ENCODE measurements around the gene FMNL3. TPM values are rescaled to one million over a fixed set of nuclear protein-coding genes. Genes with fewer than 3 reads are reported as not detected.
A peak's percentile ranks its signal among the peaks of the same experiment; 100 is the strongest.

FMNL3 gene
- total and polyA plus RNA-seq, 2 of the 13 experiments (the other 11 are each of a cell fraction or from before 2014, with no cell fraction given), result 0.44 to 1.1 TPM

DNA sequence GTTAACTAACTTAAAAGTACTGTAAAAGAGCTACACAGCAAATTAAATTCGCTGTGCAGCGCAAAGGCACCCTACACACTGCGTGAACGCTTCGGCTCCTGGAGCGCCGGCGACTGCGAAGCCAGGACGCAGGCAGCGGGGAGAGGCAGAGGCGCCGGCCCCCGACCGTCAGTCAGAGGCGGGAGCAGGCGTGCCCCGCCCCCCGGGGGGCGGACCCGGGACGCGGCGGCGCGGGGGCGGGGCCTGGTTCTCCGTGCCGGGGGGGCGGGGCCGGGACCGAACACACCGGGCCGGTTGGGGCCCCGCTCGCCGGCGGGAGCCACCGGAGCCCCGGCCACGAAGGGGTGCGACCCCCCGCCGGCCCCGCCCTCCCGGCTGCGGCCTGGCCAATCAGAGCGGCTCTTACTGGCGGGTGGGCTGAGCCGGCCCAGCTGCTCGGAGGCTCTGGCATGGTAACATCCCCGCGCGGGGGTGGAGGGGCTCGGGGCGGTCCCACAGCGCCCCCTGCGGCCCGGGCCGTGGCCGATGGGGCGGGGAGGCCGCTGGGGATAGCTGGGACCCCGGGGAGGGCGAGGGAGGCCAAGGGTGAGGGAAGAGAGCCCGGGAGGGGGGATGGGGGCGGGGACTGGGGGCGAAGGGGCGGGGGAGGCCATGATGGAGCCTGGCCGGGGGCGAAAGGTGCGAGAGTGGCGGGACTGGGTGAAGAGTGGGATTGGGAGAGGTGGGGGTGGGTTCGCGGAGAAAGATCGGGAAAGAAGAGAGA lies 83.9 kb downstream of the FMNL3 start, which contains the start of gene PRPF40B (continued):
- TF ChIP-seq ZNF510 (CRISPR knock-in tag; IDR thresholded peaks at IDR 0.05; ENCODE audit: low read depth), result no peak
- TF ChIP-seq, protein P1, sequence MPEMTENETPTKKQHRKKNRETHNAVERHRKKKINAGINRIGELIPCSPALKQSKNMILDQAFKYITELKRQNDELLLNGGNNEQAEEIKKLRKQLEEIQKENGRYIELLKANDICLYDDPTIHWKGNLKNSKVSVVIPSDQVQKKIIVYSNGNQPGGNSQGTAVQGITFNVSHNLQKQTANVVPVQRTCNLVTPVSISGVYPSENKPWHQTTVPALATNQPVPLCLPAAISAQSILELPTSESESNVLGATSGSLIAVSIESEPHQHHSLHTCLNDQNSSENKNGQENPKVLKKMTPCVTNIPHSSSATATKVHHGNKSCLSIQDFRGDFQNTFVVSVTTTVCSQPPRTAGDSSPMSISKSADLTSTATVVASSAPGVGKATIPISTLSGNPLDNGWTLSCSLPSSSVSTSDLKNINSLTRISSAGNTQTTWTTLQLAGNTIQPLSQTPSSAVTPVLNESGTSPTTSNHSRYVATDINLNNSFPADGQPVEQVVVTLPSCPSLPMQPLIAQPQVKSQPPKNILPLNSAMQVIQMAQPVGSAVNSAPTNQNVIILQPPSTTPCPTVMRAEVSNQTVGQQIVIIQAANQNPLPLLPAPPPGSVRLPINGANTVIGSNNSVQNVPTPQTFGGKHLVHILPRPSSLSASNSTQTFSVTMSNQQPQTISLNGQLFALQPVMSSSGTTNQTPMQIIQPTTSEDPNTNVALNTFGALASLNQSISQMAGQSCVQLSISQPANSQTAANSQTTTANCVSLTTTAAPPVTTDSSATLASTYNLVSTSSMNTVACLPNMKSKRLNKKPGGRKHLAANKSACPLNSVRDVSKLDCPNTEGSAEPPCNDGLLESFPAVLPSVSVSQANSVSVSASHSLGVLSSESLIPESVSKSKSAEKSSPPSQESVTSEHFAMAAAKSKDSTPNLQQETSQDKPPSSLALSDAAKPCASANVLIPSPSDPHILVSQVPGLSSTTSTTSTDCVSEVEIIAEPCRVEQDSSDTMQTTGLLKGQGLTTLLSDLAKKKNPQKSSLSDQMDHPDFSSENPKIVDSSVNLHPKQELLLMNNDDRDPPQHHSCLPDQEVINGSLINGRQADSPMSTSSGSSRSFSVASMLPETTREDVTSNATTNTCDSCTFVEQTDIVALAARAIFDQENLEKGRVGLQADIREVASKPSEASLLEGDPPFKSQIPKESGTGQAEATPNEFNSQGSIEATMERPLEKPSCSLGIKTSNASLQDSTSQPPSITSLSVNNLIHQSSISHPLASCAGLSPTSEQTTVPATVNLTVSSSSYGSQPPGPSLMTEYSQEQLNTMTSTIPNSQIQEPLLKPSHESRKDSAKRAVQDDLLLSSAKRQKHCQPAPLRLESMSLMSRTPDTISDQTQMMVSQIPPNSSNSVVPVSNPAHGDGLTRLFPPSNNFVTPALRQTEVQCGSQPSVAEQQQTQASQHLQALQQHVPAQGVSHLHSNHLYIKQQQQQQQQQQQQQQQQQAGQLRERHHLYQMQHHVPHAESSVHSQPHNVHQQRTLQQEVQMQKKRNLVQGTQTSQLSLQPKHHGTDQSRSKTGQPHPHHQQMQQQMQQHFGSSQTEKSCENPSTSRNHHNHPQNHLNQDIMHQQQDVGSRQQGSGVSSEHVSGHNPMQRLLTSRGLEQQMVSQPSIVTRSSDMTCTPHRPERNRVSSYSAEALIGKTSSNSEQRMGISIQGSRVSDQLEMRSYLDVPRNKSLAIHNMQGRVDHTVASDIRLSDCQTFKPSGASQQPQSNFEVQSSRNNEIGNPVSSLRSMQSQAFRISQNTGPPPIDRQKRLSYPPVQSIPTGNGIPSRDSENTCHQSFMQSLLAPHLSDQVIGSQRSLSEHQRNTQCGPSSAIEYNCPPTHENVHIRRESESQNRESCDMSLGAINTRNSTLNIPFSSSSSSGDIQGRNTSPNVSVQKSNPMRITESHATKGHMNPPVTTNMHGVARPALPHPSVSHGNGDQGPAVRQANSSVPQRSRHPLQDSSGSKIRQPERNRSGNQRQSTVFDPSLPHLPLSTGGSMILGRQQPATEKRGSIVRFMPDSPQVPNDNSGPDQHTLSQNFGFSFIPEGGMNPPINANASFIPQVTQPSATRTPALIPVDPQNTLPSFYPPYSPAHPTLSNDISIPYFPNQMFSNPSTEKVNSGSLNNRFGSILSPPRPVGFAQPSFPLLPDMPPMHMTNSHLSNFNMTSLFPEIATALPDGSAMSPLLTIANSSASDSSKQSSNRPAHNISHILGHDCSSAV (CRISPR knock-in tag; IDR thresholded peaks at IDR 0.05; ENCODE audit: borderline replicate concordance), result no peak
- TF ChIP-seq, protein P2, sequence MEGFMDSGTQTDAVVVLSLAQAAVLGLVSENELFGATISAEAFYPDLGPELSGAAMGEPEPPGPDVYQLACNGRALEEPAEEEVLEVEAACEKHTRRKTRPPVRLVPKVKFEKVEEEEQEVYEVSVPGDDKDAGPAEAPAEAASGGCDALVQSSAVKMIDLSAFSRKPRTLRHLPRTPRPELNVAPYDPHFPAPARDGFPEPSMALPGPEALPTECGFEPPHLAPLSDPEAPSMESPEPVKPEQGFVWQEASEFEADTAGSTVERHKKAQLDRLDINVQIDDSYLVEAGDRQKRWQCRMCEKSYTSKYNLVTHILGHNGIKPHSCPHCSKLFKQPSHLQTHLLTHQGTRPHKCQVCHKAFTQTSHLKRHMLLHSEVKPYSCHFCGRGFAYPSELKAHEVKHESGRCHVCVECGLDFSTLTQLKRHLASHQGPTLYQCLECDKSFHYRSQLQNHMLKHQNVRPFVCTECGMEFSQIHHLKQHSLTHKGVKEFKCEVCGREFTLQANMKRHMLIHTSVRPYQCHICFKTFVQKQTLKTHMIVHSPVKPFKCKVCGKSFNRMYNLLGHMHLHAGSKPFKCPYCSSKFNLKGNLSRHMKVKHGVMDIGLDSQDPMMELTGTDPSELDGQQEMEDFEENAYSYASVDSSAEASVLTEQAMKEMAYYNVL (CRISPR knock-in tag; IDR thresholded peaks at IDR 0.05; ENCODE audit: borderline replicate concordance), result no peak
- no peak; the same call in 1 of the 2 replicates for TF ChIP-seq RXRB (CRISPR knock-in tag; IDR thresholded peaks at IDR 0.05; ENCODE audit: borderline replicate concordance)
- 0 out of 2 replicates have a peak, but pooled peaks have one; percentile 48 for TF ChIP-seq ZNF772 (CRISPR knock-in tag; IDR thresholded peaks at IDR 0.05)
- TF ChIP-seq, protein P3, sequence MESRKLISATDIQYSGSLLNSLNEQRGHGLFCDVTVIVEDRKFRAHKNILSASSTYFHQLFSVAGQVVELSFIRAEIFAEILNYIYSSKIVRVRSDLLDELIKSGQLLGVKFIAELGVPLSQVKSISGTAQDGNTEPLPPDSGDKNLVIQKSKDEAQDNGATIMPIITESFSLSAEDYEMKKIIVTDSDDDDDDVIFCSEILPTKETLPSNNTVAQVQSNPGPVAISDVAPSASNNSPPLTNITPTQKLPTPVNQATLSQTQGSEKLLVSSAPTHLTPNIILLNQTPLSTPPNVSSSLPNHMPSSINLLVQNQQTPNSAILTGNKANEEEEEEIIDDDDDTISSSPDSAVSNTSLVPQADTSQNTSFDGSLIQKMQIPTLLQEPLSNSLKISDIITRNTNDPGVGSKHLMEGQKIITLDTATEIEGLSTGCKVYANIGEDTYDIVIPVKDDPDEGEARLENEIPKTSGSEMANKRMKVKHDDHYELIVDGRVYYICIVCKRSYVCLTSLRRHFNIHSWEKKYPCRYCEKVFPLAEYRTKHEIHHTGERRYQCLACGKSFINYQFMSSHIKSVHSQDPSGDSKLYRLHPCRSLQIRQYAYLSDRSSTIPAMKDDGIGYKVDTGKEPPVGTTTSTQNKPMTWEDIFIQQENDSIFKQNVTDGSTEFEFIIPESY (CRISPR knock-in tag; IDR thresholded peaks at IDR 0.05), result no peak
- no peak for TF ChIP-seq RFXANK (CRISPR knock-in tag; IDR thresholded peaks at IDR 0.05)
- TF ChIP-seq HOXD1 (CRISPR knock-in tag; IDR thresholded peaks at IDR 0.05), result no peak
- TF ChIP-seq ZNF431 (CRISPR knock-in tag; IDR thresholded peaks at IDR 0.05; ENCODE audit: borderline replicate concordance, low read depth), result no peak
- TF ChIP-seq HMGA1 (CRISPR knock-in tag; conservative IDR thresholded peaks at IDR 0.05), result no peak
- TF ChIP-seq, protein P4, sequence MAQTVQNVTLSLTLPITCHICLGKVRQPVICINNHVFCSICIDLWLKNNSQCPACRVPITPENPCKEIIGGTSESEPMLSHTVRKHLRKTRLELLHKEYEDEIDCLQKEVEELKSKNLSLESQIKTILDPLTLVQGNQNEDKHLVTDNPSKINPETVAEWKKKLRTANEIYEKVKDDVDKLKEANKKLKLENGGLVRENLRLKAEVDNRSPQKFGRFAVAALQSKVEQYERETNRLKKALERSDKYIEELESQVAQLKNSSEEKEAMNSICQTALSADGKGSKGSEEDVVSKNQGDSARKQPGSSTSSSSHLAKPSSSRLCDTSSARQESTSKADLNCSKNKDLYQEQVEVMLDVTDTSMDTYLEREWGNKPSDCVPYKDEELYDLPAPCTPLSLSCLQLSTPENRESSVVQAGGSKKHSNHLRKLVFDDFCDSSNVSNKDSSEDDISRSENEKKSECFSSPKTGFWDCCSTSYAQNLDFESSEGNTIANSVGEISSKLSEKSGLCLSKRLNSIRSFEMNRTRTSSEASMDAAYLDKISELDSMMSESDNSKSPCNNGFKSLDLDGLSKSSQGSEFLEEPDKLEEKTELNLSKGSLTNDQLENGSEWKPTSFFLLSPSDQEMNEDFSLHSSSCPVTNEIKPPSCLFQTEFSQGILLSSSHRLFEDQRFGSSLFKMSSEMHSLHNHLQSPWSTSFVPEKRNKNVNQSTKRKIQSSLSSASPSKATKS (CRISPR knock-in tag; IDR thresholded peaks at IDR 0.05), result no peak
- TF ChIP-seq ZNF724P (CRISPR knock-in tag; IDR thresholded peaks at IDR 0.05; ENCODE audit: borderline replicate concordance), result no peak
- TF ChIP-seq MTF1 (CRISPR knock-in tag; IDR thresholded peaks at IDR 0.05), result no peak
- no peak for TF ChIP-seq ZNF44 (CRISPR knock-in tag; IDR thresholded peaks at IDR 0.05)
